Mucosa of rectum (tissue), 2 donors: ENCODE data around the gene RAPGEF5.

Source experiments
- H3K27ac ChIP-seq, 2 donors: one replicate each; pipeline ENCODE4 v1.7.0; 2013; ENCODE audit warnings: inconsistent platforms in 2 of 2, low read depth in 2 of 2, low read length in 2 of 2
- H3K27me3 ChIP-seq, 2 donors: one replicate each; pipeline ENCODE4 v1.7.0; 2013; ENCODE audit warnings: low read length in 2 of 2; ENCODE audit not compliant: control insufficient read depth in 2 of 2, insufficient read depth in 2 of 2
- H3K36me3 ChIP-seq, 2 donors: one replicate each; pipeline ENCODE4 v1.7.0; 2013; ENCODE audit warnings: low read length in 2 of 2; ENCODE audit not compliant: control insufficient read depth in 2 of 2, insufficient read depth in 2 of 2
- H3K4me1 ChIP-seq, 2 donors: one replicate each; pipeline ENCODE4 v1.7.0; 2013; ENCODE audit warnings: low read length in 2 of 2, mild to moderate bottlenecking in 1 of 2; ENCODE audit not compliant: control insufficient read depth in 2 of 2, insufficient read depth in 2 of 2
- H3K4me3 ChIP-seq, 2 donors: one replicate each; pipeline ENCODE4 v1.7.0; 2013; ENCODE audit warnings: low read length in 2 of 2
- H3K9ac ChIP-seq, 2 donors: one replicate each; pipeline ENCODE4 v1.7.0; 2013; ENCODE audit warnings: low read length in 2 of 2, low read depth in 1 of 2, mild to moderate bottlenecking in 1 of 2
- H3K9me3 ChIP-seq, 2 donors: one replicate each; pipeline ENCODE4 v1.7.0; 2013; ENCODE audit warnings: low read length in 2 of 2; ENCODE audit not compliant: control insufficient read depth in 2 of 2
- donor health status: healthy.
- donor health status: Normal muscosa, but diverticular disease.

Gene RAPGEF5

DNA sequence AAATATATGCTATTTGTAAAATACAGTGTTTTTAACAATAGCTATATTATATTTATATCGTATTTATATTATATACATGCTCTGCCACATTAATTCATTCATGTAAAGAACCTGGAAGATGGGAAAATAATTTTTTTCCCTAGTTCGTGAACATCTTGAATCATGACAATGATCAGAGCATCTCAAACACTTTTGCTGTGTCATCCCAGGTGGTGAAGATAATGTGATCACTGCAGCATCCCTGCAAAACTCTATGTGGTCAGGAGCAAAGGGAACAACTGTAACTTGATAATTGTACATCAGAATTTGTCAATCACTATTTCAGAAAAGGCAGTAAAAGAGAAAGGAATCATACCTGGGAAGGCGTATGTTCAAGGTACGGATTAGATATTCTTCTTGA lies 39.3 kb downstream of the RAPGEF5 start:
- no peaks in the 10 kb centered on the region for H3K4me1 ChIP-seq
- no peak overlapping the region for H3K27ac ChIP-seq
- H3K36me3 ChIP-seq = peaks cover 9 to 14% of the 10 kb centered on the region in 2 donors
- H3K27me3 ChIP-seq = no peaks in the 10 kb centered on the region
- H3K9ac ChIP-seq = no peak overlapping the region
- H3K4me3 ChIP-seq = no peak overlapping the region
- no peaks in the 10 kb centered on the region for H3K9me3 ChIP-seq

DNA sequence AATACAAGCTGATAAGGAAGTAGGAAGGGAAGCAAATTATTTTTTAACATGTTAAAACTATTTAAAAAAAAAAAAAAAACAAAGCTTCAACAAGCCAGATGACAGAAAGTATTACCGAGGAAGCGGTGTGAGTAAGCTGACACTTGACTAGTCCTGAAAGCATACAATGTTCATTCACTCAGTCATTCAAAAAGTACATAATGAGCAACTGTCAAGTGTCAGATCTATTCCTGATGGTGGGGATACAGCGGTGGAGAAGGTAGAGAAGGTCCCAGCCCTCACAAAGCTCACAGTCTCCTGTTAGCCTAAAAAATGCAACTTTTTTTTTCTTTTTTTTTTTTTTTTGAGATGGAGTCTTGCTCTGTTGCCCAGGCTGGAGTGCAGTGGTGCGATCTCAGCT lies 40.0 kb downstream of the RAPGEF5 start:
- H3K4me1 ChIP-seq = no peaks in the 10 kb centered on the region
- H3K36me3 ChIP-seq = peaks cover 9 to 15% of the 10 kb centered on the region in 2 donors
- H3K27me3 ChIP-seq = no peaks in the 10 kb centered on the region

DNA sequence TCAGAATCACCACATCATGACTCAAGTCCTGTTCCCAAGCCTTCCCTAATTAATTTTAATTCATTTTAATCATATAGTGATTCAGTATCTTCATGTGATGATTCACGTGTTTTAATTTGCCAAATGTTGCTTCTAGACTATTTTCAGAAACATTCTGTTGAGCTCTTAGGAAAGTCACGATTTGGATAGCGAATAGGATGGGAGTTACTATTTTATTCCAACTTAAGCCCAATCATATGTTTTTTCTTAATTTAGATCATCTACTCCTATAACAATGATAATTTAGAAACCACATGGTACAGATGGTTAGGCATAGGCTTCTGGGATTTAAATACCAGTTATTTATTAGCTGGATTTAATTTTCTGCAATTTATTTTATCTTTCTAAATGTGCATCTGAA lies 49.1 kb downstream of the RAPGEF5 start:
- no peak overlapping the region for H3K4me3 ChIP-seq
- H3K9ac ChIP-seq = no peak overlapping the region
- H3K27ac ChIP-seq = no peak overlapping the region
- H3K4me1 ChIP-seq = no peaks in the 10 kb centered on the region
- H3K9me3 ChIP-seq = no peaks in the 10 kb centered on the region
- H3K36me3 ChIP-seq = peaks cover 25 to 27% of the 10 kb centered on the region in 2 donors
- H3K27me3 ChIP-seq = no peaks in the 10 kb centered on the region

More for the DNA sequence above, 40.0 kb downstream of the RAPGEF5 start:
- Histone ChIP-seq H3K27ac (no peak overlapping the region), H3K4me3 (no peak overlapping the region), H3K9ac (no peak overlapping the region), H3K9me3 (no peaks in the 10 kb centered on the region)

- H3K9ac ChIP-seq = no peak overlapping the region
These were observed 51.2 kb downstream of the RAPGEF5 start for GRCh38 chr7:22305706-22306105.

GRCh38 chr7:22302951-22303423 lies 54.0 kb downstream of the RAPGEF5 start:
- H3K27ac ChIP-seq = no peak overlapping the region
- H3K4me3 ChIP-seq = no peak overlapping the region

More at GRCh38 chr7:22305706-22306105, 51.2 kb downstream of the RAPGEF5 start:
- Histone ChIP-seq H3K27me3 (no peaks in the 10 kb centered on the region), H3K4me1 (no peaks in the 10 kb centered on the region), H3K36me3 (peaks cover 27 to 29% of the 10 kb centered on the region in 2 donors), H3K27ac (no peak overlapping the region), H3K9me3 (no peaks in the 10 kb centered on the region), H3K4me3 (no peak overlapping the region)

DNA sequence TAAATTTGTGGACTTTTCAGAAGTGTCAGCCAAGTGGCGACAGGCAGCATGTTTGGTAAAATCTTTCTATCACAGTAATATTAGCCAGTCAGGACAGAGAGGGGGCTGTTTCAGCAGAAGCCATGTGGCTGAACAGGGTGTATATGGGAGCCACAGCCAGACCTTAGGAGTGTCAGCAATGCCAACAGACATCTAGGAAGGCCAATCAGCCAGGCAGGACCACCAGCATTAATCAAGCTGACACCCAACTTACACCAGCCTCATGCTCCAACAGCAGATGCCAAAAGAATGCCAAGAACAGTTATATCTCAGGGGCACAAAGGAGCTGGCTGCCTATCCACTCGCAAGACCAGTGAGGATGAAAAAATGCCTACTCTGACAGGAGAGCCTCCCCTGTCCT lies 54.8 kb downstream of the RAPGEF5 start:
- H3K4me1 ChIP-seq = no peaks in the 10 kb centered on the region
- no peak overlapping the region for H3K4me3 ChIP-seq
- no peaks in the 10 kb centered on the region for H3K27me3 ChIP-seq
- no peaks in the 10 kb centered on the region for H3K9me3 ChIP-seq
- H3K9ac ChIP-seq = no peak overlapping the region
- H3K27ac ChIP-seq = no peak overlapping the region
- H3K36me3 ChIP-seq = peaks cover 19 to 21% of the 10 kb centered on the region in 2 donors

More at GRCh38 chr7:22302951-22303423, 54.0 kb downstream of the RAPGEF5 start:
- H3K4me1 ChIP-seq = no peaks in the 10 kb centered on the region
- H3K36me3 ChIP-seq = peaks cover 25 to 29% of the 10 kb centered on the region in 2 donors
- H3K27me3 ChIP-seq = no peaks in the 10 kb centered on the region
- H3K9ac ChIP-seq = no peak overlapping the region
- H3K9me3 ChIP-seq = no peaks in the 10 kb centered on the region

DNA sequence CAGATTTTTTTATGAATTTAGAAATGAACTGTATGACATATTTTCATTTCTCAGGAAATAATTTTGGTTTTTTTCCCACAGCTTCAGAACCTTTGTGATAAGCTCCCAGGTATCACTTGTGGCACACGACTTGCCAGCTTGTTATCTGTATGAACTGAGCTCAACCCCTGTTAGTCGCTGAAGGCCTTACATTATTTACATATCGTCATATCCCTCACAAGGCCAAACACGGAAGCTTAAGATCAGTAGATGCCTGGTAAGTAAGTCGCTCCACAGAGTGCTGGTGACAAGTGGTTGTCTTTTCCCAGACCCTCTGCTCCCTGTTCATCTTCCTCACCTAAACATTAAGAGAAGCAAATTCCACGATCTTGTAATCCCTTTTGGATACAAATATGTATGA lies 55.2 kb downstream of the RAPGEF5 start:
- peaks cover 15 to 18% of the 10 kb centered on the region in 2 donors for H3K36me3 ChIP-seq
- H3K4me3 ChIP-seq = no peak overlapping the region
- no peaks in the 10 kb centered on the region for H3K9me3 ChIP-seq
- no peak overlapping the region for H3K27ac ChIP-seq
- H3K4me1 ChIP-seq = no peaks in the 10 kb centered on the region
- no peak overlapping the region for H3K9ac ChIP-seq
- no peaks in the 10 kb centered on the region for H3K27me3 ChIP-seq

DNA sequence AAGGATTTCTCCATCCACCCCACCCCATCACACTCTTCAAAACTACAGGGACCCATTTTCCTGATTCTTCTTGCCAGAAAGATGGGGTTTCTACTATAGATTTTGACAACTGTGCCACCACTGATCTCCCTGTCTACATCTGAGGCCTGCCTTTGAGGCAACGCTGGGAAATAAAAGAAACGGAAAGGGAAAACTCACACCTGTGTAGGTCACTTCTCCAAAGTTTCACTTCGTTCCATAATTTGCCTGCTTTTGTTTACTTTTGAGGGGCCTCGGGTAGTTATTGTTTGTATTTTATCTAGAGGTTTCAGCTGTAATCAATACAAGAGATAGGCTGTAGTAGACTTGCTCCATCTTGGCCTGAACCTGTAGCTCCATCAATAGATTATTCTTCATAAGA lies 56.1 kb downstream of the RAPGEF5 start:
- H3K27ac ChIP-seq = no peak overlapping the region
- no peak overlapping the region for H3K4me3 ChIP-seq
- H3K27me3 ChIP-seq = no peaks in the 10 kb centered on the region
- no peaks in the 10 kb centered on the region for H3K4me1 ChIP-seq
- peaks cover 15 to 16% of the 10 kb centered on the region in 2 donors for H3K36me3 ChIP-seq
- H3K9ac ChIP-seq = no peak overlapping the region
- no peaks in the 10 kb centered on the region for H3K9me3 ChIP-seq

- peaks cover 8 to 17% of the 10 kb centered on the region in 2 donors for H3K36me3 ChIP-seq
- H3K4me3 ChIP-seq = no peak overlapping the region
- no peaks in the 10 kb centered on the region for H3K27me3 ChIP-seq
- H3K9me3 ChIP-seq = no peaks in the 10 kb centered on the region
- no peak overlapping the region for H3K9ac ChIP-seq
- no peak overlapping the region for H3K27ac ChIP-seq
- no peaks in the 10 kb centered on the region for H3K4me1 ChIP-seq
These were observed 60.0 kb downstream of the RAPGEF5 start for GRCh38 chr7:22296916-22297315.

GRCh38 chr7:22296265-22296566 lies 60.7 kb downstream of the RAPGEF5 start:
- Histone ChIP-seq H3K4me3 (no peak overlapping the region), H3K27ac (no peak overlapping the region), H3K9me3 (no peaks in the 10 kb centered on the region), H3K9ac (no peak overlapping the region), H3K4me1 (no peaks in the 10 kb centered on the region), H3K36me3 (peaks cover 8 to 18% of the 10 kb centered on the region in 2 donors), H3K27me3 (no peaks in the 10 kb centered on the region)
